Activated CD4-positive, CD25-positive, alpha-beta regulatory T cell treated with anti-CD3 and anti-CD28 coated beads, Interleukin-2, amount 50 U/mL, for 16 hours (primary cell): ENCODE data around the gene EEIG1.

ENCODE experiments used
- DNase-seq: peaks from one replicate; pipeline ENCODE4 v3.0.0-alpha.2; 2020; ENCODE audit warnings: low read depth, low spot score

The EEIG1 gene

DNA sequence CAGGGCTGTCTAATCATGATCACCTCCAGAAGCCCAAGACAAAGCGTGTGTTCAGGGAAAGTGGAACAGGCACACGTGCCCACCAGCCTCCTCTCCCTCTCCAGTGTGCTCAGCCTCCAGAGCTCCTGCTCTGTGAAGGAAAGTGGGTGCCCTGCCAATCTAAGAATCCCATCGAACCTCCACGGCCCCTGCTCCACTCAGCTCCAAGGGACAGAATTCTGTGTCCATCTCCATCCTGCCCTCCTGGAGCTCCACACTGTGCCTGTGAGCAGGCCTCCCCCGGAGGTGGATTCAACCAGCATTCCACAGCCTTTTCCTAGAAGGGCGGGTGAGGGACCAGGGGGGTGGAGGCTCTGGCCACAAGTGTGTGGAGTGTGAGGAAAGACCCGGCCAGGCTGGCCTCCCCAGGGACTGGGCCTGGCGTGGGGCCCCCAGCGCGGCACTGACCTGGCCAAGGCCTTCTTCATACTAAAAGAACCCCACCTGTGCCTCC is 6.0 kb downstream of the EEIG1 start:
- no peak for DNase-seq

DNA sequence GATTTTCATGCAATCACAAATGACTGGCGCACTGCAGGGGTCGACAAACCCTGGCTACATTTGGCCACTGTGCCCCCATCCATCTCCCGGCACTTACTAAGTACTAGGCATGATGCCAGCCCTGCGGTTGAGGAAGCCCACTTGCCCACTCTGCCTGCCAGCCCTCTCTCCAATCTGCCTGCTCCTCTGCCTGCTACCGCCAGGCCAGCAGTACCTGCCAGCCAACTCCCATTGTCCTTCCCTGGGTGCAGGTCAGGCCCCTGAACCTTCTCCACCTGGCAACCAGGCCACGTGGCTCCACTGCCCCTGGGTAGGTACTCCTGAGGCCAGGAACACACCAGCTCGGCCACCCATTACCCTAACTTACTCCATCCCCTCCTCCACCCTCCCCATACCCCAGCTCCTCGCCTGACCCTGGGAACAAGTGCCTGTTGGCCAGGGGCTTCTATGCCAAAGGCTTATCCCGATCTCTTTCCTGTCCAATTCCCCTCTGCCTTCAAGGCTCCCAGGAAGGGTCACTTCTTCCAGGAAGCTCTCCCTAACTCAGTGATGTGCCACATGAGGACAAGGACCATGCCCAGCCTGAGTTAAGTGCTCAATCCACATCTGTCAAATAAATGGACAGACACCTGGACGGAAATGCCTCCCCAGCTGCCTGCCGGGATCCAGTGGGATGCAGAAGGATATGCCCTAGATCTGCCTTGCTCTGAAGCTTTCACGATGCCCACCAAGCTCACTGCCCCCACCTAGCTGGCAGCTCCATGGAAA is 6.6 kb downstream of the EEIG1 start:
- DNase-seq, result no peak

DNA sequence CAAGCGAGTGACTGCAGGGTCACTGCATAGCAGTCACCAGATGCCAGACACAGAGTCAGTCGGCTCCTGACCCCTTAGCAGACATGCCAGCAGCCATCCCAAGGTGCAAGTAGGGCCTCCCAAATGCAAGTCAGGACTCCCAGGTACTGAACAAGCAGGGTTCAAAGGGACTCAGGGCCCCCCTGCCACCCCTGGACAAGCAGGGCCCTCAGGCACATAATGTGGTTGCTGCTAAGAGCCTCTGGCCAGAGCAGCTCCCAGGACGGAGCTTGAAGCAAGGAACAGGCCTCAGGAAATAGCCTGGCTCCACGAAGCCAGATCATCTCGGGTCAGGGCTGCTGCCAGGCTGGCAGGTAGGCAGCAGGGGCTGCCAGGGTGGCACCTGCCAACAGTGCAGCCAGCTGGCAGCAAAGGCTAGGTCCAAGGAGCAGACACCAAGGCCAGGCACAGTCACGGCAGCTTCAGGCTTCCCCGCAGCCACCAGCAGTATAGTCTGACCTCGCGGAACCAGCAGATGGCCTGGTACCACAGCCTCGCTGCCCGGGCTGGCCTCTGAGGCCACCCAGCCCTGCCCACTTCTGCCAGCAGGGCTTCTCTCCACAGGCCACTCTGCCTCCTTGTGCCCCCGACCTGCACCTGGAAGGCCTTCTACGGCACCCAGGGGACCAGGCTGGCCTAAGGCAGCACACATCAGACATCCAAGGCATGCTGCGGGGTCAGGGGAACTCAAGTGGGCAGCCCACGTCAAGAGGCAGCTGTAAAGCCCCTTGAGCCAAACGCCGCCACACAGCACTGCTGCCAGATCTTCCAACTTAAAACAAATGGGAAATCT is 7.4 kb downstream of the EEIG1 start:
- no peak for DNase-seq

DNA sequence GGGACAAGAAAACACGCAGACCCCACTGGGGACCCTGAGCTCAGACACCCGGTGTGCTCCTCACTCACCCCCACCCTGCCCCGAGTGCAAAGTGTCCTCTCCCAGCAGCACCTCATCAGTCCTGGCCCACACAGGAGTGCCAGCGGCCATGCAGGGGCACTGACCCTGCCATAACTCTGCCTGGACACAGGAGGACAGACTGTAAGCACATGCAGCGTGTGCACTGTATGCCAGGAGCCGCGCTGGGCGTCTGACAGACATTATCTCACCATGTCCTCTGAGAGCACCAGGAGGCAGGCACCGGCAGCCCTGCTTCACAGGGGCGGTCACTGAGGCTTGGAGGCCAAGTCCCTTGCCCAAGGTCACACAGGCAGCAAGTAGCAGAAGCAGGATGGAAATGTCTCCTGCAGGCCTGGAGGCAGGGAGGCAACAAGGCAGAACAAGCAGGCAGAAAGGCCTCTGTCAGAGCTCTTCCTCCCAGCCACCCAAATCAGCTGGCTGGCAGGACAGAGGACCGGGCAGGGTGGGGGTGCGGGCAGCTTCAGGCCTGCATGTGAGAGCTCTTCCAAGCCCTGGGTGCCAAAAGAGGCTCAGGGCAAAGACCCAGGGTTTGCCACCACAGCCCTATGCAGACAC is 8.4 kb downstream of the EEIG1 start:
- DNase-seq, result no peak

DNA sequence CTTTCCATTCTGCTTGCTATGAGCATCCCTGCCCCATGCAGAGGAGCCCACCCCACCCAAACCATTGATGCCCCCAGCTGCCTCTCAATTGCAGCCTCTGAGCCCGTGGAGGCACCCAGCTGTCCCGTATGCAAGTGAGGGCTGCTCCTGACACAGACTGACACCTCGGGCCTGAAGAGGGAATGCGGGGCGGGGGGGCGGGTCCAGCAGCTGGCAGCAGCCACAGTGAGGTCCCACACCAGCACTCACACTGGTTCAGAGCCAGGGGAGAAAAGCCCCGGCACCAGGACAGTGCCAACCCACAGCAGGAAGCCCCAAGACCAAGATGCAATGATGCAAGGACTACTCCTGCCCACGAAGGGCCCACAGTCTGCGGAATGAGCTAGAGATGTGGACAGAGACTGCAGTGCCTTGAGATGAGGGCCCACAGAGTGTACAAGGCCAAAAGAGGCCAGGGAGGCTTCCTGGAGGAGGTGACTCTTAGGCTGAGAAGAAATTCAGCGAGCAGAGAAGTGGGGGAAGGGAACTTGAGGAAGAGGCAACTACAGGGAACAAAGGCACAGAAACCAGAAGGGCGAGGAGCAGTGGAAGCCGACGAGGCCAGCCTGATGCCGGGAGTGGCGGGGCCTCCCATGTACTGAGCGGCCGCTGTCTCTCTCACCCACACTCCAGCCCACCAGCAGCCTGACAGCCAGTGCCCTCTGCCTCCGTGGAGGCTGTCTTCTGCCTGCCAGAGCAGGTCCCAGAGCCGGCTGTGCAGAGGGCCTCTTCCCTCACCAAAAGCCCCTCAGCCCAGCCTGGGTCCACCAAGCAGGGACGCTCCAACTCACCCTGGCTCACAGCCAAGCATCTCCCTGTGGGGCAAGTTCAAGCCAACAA is 9.2 kb downstream of the EEIG1 start:
- no peak for DNase-seq

- peak; percentile 57 for DNase-seq
Observed at GRCh38 chr9:127970401-127971313, 10.1 kb downstream of the EEIG1 start.

GRCh38 chr9:127968700-127969383 is 11.9 kb downstream of the EEIG1 start:
- no peak for DNase-seq

GRCh38 chr9:127968042-127968441 is 12.7 kb downstream of the EEIG1 start:
- no peak for DNase-seq

GRCh38 chr9:127967151-127967809 is 13.5 kb downstream of the EEIG1 start:
- no peak for DNase-seq

- DNase-seq, result no peak
Observed at GRCh38 chr9:127966416-127967150, 14.2 kb downstream of the EEIG1 start.

DNA sequence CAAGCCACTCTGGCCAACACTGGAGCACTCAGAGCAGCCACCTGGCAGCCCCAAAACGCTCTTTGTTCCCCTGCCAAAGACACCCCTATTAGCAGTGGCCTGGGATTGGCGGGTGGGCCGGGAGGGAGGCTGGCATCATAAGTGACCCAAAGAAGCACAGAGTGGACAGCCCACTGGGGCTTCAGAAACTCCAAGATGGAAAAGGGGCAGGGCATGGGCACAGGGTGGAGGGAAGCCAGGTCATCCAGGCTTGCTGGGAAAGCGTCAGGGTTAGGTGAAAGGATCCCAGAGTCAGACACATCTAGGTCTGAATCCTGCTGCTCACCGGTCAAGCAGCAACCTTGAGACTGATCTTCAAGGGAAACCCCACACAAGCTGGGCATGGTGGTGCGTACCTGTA is 14.8 kb downstream of the EEIG1 start:
- no peak for DNase-seq

- DNase-seq, result no peak
Observed at GRCh38 chr9:127963359-127964064, 17.3 kb downstream of the EEIG1 start.

DNA sequence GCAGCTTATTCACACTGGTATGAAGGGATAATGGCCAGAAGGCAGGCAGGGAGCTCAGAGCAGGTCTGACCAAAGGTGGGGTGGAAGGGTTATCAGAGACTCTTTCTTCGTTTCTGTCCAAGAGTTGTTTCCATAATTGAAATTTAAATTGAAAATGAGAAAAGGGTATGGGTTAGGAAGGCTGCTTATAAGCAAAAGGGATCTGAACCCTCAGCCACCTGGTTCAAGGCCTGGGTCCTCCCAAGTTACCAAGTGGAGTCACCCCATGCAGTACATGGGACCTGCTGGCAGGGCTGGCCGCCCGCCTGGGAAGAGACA is 17.8 kb downstream of the EEIG1 start:
- DNase-seq, result no peak

GRCh38 chr9:127962278-127962677 is 18.5 kb downstream of the EEIG1 start:
- DNase-seq, result no peak

DNA sequence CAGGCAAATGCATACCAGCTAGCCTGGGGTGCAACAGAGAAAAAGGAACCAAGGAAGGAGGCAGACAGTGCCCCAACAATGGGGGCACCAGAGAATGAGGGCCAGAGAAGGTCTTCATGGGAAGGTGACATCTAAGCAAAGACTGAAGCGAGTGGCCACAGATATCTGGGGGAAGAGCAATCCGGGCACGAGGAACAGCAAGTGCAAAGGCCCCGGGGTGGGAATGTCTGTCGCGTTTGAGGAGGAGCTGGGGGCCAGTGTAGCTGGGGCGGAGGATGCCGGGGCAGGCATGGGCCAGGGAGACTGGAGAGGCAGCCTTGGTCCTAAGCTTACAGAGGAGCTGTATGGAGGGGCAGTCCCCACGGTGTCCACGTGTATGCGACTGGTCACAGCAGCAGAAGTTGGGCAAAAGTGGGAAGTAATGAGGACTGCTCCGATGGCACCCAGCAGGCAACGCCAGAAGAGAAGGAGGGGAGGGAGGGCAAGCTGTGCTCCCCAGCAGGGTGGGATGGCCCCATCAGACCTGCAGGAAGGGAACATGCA is 19.1 kb downstream of the EEIG1 start:
- no peak for DNase-seq

DNA sequence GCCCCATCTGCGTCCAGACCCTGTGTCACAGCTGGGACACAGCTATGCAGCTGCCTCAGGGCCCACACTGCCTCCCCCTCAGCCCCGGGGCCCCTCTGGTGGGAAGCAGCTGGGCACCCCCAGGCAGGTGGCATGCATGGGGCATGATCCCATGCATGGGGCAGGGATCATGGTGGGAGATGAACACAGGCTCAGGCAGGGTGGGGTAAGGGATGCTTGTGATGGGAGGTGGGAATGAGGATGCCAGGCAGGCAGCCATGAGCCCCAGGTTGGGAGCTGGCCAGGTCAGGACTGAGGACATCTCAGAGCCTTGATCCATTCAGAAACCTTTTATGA is 19.7 kb downstream of the EEIG1 start:
- no peak for DNase-seq

- no peak for DNase-seq
Observed at GRCh38 chr9:127960410-127961154, 20.2 kb downstream of the EEIG1 start.
